Lung (tissue), 12 donors: ENCODE measurements around the gene TMEM116. TPM values are rescaled to one million over a fixed set of nuclear protein-coding genes. Genes with fewer than 3 reads are reported as not detected.

Experiments used
- ATAC-seq: fragments of 200-7000 bp; cut with Tn5 transposase; one replicate; pipeline ENCODE4 v1.9.1; 2020; ENCODE audit warnings: moderate number of reproducible peaks; ENCODE audit not compliant: insufficient read depth, low FRiP score
- DNase-seq, 3 donors: peaks; one replicate each; pipeline ENCODE4 v3.0.0-alpha.2; 2013 to 2017
- H3K27ac ChIP-seq, 2 donors: one replicate each; pipeline ENCODE4 v1.5.1; 2013; ENCODE audit warnings: mild to moderate bottlenecking in 2 of 2, moderate library complexity in 2 of 2, control low read depth in 1 of 2, inconsistent platforms in 1 of 2, low read depth in 1 of 2, low read length in 1 of 2
- H3K27me3 ChIP-seq, 3 donors: one replicate each; pipeline ENCODE4 v1.5.1; 2013; ENCODE audit warnings: low read length in 2 of 3; ENCODE audit not compliant: control insufficient read depth in 3 of 3, insufficient read depth in 3 of 3
- H3K36me3 ChIP-seq, 4 donors: one replicate each; pipeline ENCODE4 v1.5.1; 2013; ENCODE audit warnings: low read length in 4 of 4, mild to moderate bottlenecking in 1 of 4, moderate library complexity in 1 of 4; ENCODE audit not compliant: control insufficient read depth in 4 of 4, insufficient read depth in 4 of 4
- H3K4me1 ChIP-seq, 5 donors: one replicate each; pipeline ENCODE4 v1.5.1; 2013; ENCODE audit warnings: low read length in 5 of 5, mild to moderate bottlenecking in 2 of 5, moderate library complexity in 1 of 5; ENCODE audit not compliant: control insufficient read depth in 5 of 5, insufficient read depth in 5 of 5
- H3K4me3 ChIP-seq: one replicate; pipeline ENCODE4 v1.5.1; 2013; ENCODE audit warnings: mild to moderate bottlenecking, control low read depth, moderate library complexity
- H3K9ac ChIP-seq, 2 donors: one replicate each; pipeline ENCODE4 v1.5.1; 2013; ENCODE audit warnings: low read length in 2 of 2, control low read depth in 1 of 2; ENCODE audit not compliant: insufficient read depth in 1 of 2
- H3K9me3 ChIP-seq, 4 donors: one replicate each; pipeline ENCODE4 v1.5.1; 2013; ENCODE audit warnings: low read length in 3 of 4, mild to moderate bottlenecking in 1 of 4, moderate library complexity in 1 of 4; ENCODE audit not compliant: control insufficient read depth in 4 of 4, insufficient read depth in 3 of 4
- CTCF ChIP-seq: IDR thresholded peaks from 2 replicates; pipeline ENCODE4 v1.5.1; 2012; ENCODE audit warnings: mild to moderate bottlenecking; ENCODE audit errors: control extremely low read depth, extremely low read depth
- WGBS, 2 donors: extraction: QIAGEN DNeasy Blood & Tissue Kit; methylation state at CpG; one replicate each; pipeline ENCODE4 v1.1.7; 2013; 5-methylcytosine and 5-hydroxymethylcytosine counted together
- polyA plus RNA-seq, 2 donors: library from polyadenylated mRNA; stranded (reverse); fragments of 200-250 nt; gene quantifications; one replicate each; pipeline ENCODE4 v1.2.1, GENCODE V29; 2013
- total RNA-seq, 2 donors: library from RNA; depleted of rRNA in 1 of 2; stranded (reverse); fragments of >200 nt in 1 of 2; gene quantifications; one replicate each; pipeline ENCODE4 v1.2.1, GENCODE V29; 2014 to 2021
- donor health status: control.
- donor health status: control.
- donor health status: Bipolar disorder and iron deficiency.
- donor health status: healthy.
- donor health status: DM: yes; HTN: yes; CAD: no.

The TMEM116 gene
- total and polyA plus RNA-seq, 4 donors, result 10.5 to 40.1 (median 14.6) TPM

DNA sequence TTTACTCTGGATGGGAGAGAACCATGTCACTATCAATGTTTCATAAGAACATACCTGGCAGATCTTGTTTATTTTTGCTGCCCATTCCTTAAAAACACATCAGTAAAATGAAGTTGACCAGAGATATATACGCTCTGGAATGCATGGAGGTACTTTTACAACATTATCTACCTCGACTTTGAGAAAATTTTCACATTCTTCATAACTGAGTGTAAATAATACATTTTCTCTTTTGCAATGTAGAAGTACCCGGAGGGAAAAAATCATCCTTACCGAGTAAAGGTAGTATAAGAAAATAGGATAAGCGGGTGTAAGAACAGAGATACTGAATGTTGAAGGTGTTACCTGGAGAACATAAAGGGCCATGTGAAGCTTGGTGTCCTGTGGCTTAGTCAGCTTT lies 80.7 kb downstream of the TMEM116 start:
- no peaks in the 10 kb centered on the region for H3K9me3 ChIP-seq
- peaks cover 0 to 3% (median 0%) of the 10 kb centered on the region in 5 donors for H3K4me1 ChIP-seq
- H3K9ac ChIP-seq, result no peak overlapping the region
- H3K27ac ChIP-seq, result no peak overlapping the region
- no peak overlapping the region for H3K4me3 ChIP-seq
- WGBS, 2 donors, result 90 to 94% methylated on average over 5 of the region's 5 CpGs
- ATAC-seq (no peak), DNase-seq (no peak)
- peaks cover 0 to 8% (median 3%) of the 10 kb centered on the region in 4 donors for H3K36me3 ChIP-seq
- no peaks in the 10 kb centered on the region for H3K27me3 ChIP-seq
- TF ChIP-seq CTCF, result no peak

DNA sequence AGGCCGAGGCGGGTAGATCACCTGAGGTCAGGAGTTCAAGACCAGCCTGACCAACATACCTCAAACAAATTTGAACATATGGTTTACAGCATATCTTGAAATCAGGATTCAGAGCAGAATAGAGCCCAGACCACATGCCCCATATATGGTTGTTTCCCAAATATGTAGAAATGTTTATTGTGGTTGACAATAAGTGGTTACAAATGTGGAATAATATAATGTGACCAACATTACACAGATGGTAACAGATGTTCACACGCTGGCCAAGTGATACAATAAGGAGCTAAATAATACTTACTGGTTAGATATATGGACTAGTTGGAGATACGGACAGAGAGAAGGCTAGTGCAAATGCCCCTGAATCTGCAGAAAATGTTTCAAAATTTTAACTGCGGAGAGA lies 85.6 kb downstream of the TMEM116 start:
- Histone ChIP-seq H3K4me3 (no peak overlapping the region), H3K4me1 (peaks cover 0 to 2% (median 0%) of the 10 kb centered on the region in 5 donors), H3K9me3 (no peaks in the 10 kb centered on the region), H3K9ac (no peak overlapping the region), H3K36me3 (peaks cover 0 to 2% (median under 1%) of the 10 kb centered on the region in 4 donors), H3K27ac (no peak overlapping the region), H3K27me3 (no peaks in the 10 kb centered on the region)
- WGBS, 2 donors, result 94% methylated on average over 5 of the region's 5 CpGs
- DNase-seq (no peak), ATAC-seq (no peak)
- TF ChIP-seq CTCF, result no peak

- Histone ChIP-seq H3K9ac (no peak overlapping the region), H3K4me3 (no peak overlapping the region), H3K9me3 (no peaks in the 10 kb centered on the region), H3K36me3 (peaks cover 0 to 2% (median 0%) of the 10 kb centered on the region in 4 donors), H3K27ac (no peak overlapping the region), H3K27me3 (no peaks in the 10 kb centered on the region), H3K4me1 (peaks cover 0 to 2% (median 0%) of the 10 kb centered on the region in 5 donors)
- ATAC-seq (no peak), DNase-seq (no peak)
- 96 to 97% methylated on average over 2 of the region's 2 CpGs for WGBS, 2 donors
- TF ChIP-seq CTCF, result no peak
Measured at GRCh38 chr12:111926631-111927030, 86.3 kb downstream of the TMEM116 start.

DNA sequence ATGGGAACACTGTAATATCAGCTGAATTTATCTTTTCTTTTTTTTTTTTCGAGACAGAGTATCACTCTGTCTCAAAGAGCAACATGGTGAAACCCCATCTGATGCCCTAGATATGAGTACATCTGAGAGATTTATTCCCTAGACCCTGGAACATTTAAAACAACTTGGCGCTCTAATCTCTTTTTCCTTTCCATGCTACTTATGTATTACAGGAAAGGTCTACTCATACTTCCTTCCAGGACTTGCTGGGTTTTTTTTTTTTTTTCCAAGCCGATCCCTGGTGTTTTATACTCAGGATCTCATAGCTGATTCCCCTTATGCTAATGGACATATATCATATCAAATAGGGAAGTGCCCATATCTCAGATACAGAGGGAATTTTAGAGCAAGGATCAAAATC lies 87.8 kb downstream of the TMEM116 start:
- H3K9me3 ChIP-seq, result no peaks in the 10 kb centered on the region
- no peak overlapping the region for H3K27ac ChIP-seq
- H3K4me1 ChIP-seq, result peaks cover 0 to 2% (median 0%) of the 10 kb centered on the region in 5 donors
- no peak for TF ChIP-seq CTCF
- H3K4me3 ChIP-seq, result no peak overlapping the region
- H3K36me3 ChIP-seq, result peaks cover 0 to 2% (median 0%) of the 10 kb centered on the region in 4 donors
- no peak for ATAC-seq
- 72 to 93% methylated on average over 3 of the region's 3 CpGs for WGBS, 2 donors
- H3K9ac ChIP-seq, result no peak overlapping the region
- DNase-seq, result no peak
- H3K27me3 ChIP-seq, result no peaks in the 10 kb centered on the region
